HK-2 (cell line): ENCODE measurements around the gene GINS2.
A peak's percentile ranks its signal among the peaks of the same experiment; 100 is the strongest.

Source experiments
- DNase-seq: peaks from one replicate; pipeline ENCODE4 v3.0.0-alpha.2; 2018; ENCODE audit not compliant: unreplicated experiment

GINS2 gene

GRCh38 chr16:85667841-85668413, 20.8 kb downstream of the GINS2 start:
- no peak for DNase-seq

DNA sequence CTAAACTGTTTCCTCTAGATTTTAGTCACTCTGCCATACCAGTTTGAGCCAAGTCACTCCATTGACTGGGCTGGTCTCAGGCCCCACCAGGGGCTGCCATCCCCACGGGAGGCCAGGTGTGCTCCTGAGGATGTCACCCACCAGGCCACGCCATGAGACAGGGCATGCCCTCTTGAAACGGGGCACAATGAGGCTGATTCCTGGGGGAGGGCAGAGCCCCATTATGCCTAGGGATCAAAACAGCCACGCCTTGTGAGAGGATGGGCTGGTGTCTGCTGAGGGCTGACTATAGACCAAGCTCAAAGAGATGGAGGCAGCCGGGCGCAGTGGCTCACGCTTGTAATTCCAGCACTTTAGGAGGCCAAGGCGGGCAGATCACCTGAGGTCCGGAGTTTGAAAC, 21.5 kb downstream of the GINS2 start:
- no peak for DNase-seq

GRCh38 chr16:85665929-85666328, 22.8 kb downstream of the GINS2 start:
- DNase-seq, result no peak

DNA sequence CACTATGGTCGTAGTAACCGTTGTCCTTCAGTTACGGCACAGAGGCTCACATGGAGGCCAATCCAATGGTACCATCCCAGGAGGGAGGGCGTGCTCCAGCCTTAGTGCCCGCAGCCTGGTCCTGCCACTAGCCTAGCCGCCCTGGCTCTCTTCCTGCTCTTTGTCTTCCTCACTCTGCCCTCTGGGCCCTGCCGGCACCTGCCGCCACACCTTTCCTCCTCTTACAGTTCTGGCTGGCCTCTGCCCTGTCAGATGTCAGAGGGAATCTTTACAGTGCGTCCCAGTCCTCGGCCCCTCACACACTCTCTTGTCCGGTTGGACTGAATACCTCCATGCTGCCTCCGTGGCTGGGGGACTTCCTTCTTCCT, 23.4 kb downstream of the GINS2 start:
- no peak for DNase-seq

DNA sequence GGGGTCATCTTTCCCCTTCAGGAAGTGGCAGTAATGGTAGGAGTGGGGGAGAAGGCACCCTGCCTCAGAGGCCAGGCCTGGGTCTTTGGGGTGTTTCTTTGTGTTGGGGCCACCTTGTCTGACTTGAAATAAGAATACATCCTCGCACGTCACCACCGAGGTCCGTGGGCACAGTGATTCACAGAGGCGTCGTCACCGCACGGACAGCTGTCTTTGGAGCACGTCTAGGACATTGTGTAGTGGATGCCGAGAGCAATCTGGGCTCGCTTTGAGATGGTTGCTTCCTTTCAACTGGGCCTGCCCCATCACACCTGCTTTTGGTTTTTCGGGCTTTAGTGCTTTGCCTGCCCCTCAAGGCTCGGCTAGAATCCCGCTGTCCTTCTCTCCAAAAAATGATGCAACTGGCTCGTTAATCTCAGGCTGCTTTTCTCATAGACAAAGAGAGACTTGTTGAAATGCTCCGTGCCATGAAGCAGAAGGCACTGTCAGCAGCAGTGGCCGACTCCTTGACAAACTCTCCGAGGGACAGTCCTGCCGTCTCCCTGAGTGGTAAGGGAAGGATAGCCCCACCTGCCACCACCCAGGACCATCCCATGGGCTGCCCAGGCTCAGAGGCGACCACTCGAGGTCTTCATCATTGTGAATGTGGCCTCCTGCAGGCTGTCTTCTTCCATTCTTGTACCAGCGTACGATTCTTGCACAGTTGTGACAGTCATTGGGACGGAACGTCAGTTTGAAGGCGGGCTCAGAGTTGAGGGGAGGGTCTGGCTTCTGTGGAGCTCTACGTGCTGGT, 24.0 kb downstream of the GINS2 start:
- no peak for DNase-seq

DNA sequence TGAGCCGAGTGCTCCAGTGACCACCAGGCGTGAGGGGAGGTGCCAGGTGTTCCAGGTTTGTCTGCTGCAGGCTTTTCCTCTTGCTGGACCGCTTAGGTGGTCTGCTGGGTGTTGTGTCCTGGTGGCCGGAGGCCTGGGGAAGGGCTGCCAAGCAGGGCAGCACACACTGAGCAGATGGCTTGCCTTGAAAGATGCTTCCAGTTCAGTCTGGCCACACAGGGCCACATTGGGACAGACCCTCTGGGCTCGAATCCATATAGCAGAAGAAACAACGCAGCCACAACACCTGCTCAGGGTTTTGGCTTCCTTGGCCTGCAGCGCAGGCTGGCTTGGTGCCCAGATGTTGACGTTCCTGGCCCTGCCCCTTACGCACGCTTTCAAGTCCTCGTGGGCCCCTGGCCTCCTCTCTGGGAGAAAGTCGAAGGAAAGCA, 24.8 kb downstream of the GINS2 start:
- no peak for DNase-seq

- DNase-seq, result no peak
Measured at GRCh38 chr16:85662976-85663830, 25.6 kb downstream of the GINS2 start.

DNA sequence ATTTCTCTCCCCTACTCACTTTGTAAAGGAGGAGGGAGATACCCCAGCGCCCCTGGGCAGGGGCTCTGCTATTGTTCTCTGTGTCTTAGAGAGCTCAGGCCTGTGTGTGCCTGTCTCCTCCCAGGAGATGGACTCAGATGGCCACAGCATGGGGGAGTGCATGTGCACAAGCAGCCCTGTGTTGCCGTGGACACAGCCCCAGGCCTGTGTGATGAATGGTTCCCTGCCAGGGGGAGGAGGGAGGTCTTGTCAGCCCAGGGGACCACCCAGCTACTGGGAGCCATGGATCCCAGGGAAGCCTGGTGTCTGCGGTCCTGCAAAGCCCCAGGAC, 26.3 kb downstream of the GINS2 start:
- no peak for DNase-seq

GRCh38 chr16:85661740-85662481, 26.8 kb downstream of the GINS2 start:
- DNase-seq, result no peak

DNA sequence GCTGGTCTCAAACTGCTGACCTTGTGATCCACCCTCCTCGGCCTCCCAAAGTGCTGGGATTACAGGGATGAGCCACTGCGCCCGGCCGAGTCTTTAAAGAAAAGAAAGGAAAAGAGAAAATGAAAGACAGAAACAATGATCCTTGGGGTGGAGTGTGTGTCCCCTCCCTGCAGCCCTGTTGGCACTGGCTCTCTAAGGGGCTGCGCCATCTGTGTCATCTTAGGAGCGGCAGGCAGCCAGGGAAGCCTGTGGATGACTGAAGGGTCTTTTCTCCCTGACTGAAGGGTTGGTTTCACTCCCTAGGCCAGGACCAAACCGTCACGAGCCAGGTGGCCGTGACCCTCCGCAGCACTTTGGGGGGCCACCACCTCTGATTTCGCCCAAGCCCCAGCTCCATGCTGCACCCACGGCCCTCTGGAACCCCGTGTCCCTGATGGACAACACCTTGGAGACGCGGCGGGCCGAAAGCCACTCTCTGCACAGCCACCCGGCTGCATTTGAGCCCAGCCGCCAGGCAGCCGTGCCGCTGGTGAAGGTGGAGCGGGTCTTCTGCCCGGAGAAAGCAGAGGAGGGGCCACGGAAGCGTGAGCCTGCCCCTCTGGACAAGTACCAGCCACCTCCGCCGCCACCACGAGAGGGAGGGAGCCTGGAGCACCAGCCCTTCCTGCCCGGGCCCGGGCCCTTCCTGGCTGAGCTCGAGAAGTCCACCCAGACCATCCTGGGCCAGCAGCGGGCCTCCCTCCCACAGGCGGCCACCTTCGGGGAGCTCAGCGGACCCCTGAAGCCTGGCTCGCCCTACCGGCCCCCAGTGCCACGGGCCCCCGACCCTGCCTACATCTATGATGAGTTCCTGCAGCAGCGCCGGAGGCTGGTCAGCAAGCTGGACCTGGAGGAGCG, 27.7 kb downstream of the GINS2 start:
- DNase-seq, result no peak

DNA sequence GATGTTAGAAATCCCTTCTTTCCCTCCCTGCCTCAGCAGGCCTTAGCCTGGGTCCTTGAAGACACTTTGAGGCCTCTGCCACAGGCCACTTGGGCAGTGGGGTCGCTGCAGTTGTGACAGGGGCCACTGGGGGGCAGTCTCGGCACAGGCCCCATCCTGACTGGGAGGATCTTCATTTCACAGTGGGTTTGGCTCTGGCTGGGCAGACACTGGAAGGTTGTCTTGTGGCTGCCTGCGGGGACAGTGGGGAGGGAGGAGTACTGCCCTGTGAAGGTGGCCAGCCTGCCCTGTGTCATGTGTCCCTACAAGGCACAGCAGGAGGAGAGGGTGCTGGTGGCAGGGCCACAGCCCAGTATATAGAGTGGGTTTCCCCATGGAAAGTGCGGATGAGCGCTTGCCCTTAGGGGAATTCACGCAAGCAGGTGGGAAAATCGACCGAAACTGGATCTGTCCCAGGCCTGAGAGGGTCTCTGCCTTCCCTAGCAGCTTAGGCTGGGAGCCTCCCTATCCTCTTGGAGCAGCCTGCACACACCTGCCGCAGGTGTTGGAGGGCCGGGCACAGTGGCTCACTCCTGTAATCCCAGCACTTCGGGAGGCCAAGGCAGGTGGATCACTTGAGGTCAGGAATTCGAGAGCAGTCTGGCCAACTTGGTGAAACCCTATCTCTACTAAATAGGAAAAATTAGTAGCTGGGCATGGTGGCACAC, 28.8 kb downstream of the GINS2 start:
- DNase-seq, result peak; percentile 73

DNA sequence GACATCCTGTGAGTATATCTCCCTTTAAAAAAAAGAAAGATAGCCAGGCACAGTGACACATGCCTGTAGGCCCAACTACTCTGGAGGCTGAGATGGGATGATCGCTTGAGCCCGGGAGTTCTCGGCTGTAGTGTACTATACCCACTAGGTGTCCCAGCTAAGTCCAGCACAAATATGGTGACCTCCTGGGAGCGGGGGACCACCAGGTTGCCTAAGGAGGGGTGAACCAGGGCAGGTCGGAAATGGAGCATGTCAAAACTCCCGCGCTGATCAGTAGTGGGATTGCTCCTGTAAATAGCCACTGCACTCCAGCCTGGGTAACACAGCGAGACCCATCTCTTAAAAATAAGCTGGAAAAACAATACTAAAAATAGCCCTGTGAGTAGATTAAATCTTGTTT, 29.4 kb downstream of the GINS2 start:
- DNase-seq, result no peak

GRCh38 chr16:85658504-85659326, 30.0 kb downstream of the GINS2 start:
- DNase-seq, result no peak

DNA sequence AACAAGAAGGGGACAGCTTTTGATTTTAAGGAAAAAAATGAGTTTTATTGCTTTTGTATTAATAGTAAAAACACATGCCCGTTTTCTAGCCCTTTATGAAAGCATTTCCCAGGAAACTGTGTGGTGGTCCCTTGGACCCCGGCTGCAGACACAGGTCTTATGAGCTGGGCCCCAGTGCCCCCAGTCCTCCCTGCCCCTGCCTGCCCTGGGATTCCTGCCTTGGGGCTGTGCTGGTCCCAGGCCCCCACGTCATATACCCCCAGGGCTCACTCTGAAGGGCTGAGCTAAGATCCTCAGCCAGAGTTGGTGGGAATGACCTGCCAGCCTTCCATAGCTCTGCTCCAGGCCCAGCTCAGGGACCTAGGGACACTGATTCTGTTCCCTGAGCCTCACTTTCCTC, 30.8 kb downstream of the GINS2 start:
- no peak for DNase-seq

DNA sequence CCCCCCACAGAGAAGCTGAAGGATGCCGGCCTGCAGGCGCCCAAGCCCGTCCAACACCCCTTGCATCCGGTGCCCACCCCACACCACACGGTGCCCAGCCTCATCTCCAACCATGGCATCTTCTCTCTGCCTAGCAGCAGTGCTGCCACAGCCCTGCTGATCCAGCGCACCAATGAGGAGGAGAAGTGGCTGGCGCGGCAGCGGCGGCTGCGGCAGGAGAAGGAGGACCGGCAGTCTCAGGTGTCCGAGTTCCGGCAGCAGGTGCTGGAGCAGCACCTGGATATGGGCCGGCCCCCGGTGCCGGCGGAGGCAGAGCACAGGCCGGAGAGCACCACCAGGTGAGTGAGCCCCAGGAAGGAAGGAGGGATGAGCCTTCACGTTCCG, 31.5 kb downstream of the GINS2 start:
- DNase-seq, result no peak

DNA sequence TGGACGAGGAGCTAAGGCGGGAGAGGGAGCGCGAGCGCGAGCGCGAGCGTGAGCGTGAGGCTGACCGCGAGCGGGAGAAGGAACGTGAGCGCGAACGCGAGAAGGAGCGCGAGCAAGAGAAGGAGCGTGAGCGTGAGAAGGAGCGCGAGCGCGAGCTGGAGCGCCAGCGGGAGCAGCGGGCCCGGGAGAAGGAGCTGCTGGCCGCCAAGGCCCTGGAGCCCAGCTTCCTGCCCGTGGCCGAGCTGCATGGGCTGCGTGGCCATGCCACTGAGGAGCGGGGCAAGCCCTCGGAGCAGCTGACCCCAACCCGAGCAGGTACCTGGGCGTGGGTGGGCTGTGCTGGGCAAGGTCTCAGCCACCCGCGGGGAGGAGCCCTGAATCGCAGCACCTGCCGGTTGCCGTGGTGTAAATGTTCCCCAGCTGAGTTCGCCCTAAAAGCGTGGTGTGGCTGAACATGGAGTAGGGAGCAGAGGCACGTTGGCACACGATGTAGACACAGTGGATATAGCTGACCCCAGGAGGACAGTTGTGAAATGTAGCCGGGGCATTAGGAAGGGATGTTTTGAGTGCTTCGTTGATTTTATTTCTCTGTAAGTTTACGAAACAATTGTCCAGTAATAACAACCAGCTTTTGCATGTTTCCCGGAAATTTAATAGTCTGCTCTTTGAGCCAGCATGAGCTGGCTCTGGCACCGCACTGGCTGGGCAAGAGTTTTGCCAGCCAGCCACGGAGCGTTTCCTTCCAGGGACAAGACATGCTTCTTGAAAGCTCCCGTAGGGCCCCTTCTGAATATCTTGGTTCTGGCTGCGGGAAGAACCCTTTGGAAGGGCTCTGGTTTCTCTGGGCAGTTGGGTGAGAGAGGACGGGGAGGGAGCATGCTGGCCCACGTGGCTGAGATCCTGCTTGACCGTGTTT, 32.1 kb downstream of the GINS2 start:
- no peak for DNase-seq

DNA sequence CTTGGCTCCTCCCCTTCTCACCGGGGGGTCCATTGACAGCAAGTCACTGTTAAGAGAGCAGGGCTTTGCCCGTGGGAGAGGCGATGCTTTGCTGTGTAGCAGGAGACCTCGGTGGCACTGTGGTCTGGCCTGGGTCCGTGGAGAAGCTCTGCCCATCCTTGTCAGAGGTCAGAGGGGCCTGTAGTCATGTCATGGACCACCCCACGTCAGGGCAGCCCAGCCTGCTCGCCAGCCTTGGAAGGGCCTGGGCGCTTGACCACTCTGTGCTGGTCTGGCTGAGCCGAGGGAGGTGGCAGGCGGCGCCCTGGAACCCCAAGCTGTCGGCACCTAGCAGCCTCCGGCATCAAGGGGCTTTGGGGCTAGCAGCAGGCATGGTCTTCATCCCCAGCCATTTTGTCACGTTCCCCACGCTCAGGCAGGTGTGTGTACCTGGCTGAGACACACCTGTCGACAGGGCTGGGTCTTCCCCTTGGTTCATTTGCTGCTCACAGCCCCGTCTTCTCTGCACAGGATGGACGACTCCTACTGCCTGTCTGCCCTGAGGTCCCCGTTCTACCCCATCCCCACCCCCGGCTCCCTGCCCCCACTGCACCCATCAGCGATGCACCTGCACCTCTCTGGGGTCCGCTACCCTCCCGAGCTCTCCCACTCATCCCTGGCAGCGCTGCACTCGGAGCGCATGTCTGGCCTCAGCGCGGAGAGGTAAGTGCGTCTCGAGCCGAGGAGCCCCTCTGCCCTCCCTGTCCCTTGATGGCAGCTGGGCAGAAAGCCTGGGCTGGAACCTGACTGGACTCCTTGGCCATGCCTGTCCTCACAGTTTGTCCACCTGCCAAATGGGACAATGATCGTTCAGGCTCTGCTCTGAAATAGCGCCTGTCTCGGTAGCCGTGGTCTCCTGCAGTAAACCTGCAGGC, 33.3 kb downstream of the GINS2 start:
- no peak for DNase-seq
